Measurements from ENCODE around the gene HOXB13.
"Not testable (repeated sequence)": the region's sequence is repeated elsewhere in the genome, so short reads cannot be mapped to it uniquely, and the experiment has no call there.

The HOXB13 gene

GRCh38 chr17:48718227-48718760 lies 10.3 kb downstream of the HOXB13 start:
- H3K9me3 ChIP-seq = no peaks in the 10 kb centered on the region
- H3K27ac ChIP-seq = no peak overlapping the region
- H3K36me3 ChIP-seq = no peaks in the 10 kb centered on the region
- no peak for TF ChIP-seq CTCF (IDR thresholded peaks at IDR 0.05)
- no peaks in the 10 kb centered on the region for H3K4me1 ChIP-seq (ENCODE audit: control insufficient read depth in 1 of 2, insufficient read depth in 1 of 2, low read depth in 1 of 2, low read length in 1 of 2)
- peaks cover 100% of the 10 kb centered on the region for H3K27me3 ChIP-seq
- no peak overlapping the region for H3K4me3 ChIP-seq (ENCODE audit: low read depth in 1 of 2, low read length in 1 of 2)

GRCh38 chr17:48717367-48718226 lies 11.0 kb downstream of the HOXB13 start:
- no peak for TF ChIP-seq CTCF (IDR thresholded peaks at IDR 0.05)
- peaks cover 100% of the 10 kb centered on the region for H3K27me3 ChIP-seq
- H3K36me3 ChIP-seq = no peaks in the 10 kb centered on the region
- no peak overlapping the region for H3K27ac ChIP-seq
- no peaks in the 10 kb centered on the region for H3K9me3 ChIP-seq
- H3K4me1 ChIP-seq (ENCODE audit: control insufficient read depth in 1 of 2, insufficient read depth in 1 of 2, low read depth in 1 of 2, low read length in 1 of 2) = no peaks in the 10 kb centered on the region
- no peak overlapping the region for H3K4me3 ChIP-seq (ENCODE audit: low read depth in 1 of 2, low read length in 1 of 2)

GRCh38 chr17:48716549-48716948 lies 12.0 kb downstream of the HOXB13 start:
- not testable (repeated sequence) for H3K27ac ChIP-seq; H3K36me3 ChIP-seq; H3K4me1 ChIP-seq (ENCODE audit: control insufficient read depth in 1 of 2, insufficient read depth in 1 of 2, low read depth in 1 of 2, low read length in 1 of 2); H3K4me3 ChIP-seq (ENCODE audit: low read depth in 1 of 2, low read length in 1 of 2); H3K9me3 ChIP-seq
- H3K27me3 ChIP-seq = peaks cover 99% of the 10 kb centered on the region

GRCh38 chr17:48715496-48716399 lies 12.8 kb downstream of the HOXB13 start:
- H3K4me3 ChIP-seq (ENCODE audit: low read depth in 1 of 2, low read length in 1 of 2) = no peak overlapping the region
- H3K4me1 ChIP-seq (ENCODE audit: control insufficient read depth in 1 of 2, insufficient read depth in 1 of 2, low read depth in 1 of 2, low read length in 1 of 2) = no peaks in the 10 kb centered on the region
- peaks cover 99% of the 10 kb centered on the region for H3K27me3 ChIP-seq
- no peak for TF ChIP-seq CTCF (IDR thresholded peaks at IDR 0.05)
- H3K36me3 ChIP-seq = no peaks in the 10 kb centered on the region
- no peaks in the 10 kb centered on the region for H3K9me3 ChIP-seq
- no peak overlapping the region for H3K27ac ChIP-seq

- TF ChIP-seq CTCF (IDR thresholded peaks at IDR 0.05) = no peak
- Histone ChIP-seq H3K9me3 (no peaks in the 10 kb centered on the region), H3K36me3 (no peaks in the 10 kb centered on the region), H3K4me1 (ENCODE audit: control insufficient read depth in 1 of 2, insufficient read depth in 1 of 2, low read depth in 1 of 2, low read length in 1 of 2) (no peaks in the 10 kb centered on the region), H3K4me3 (ENCODE audit: low read depth in 1 of 2, low read length in 1 of 2) (no peak overlapping the region), H3K27ac (no peak overlapping the region), H3K27me3 (peaks cover 98% of the 10 kb centered on the region)
These were observed 17.4 kb downstream of the HOXB13 start for GRCh38 chr17:48711128-48711527.

Data from neutrophil (primary cell).